ENCODE data around the gene NTN5.
"Not testable (repeated sequence)": the region's sequence is repeated elsewhere in the genome, so short reads cannot be mapped to it uniquely, and the experiment has no call there.

Gene NTN5

GRCh38 chr19:48681127-48681470 is 8.3 kb upstream of the NTN5 start:
- DNase-seq (ENCODE audit: low read depth), result peak; percentile 60
- no peak overlapping the region for H3K4me3 ChIP-seq (ENCODE audit: low read length)
- TF ChIP-seq CTCF (conservative IDR thresholded peaks at IDR 0.05; ENCODE audit: low read depth, low read length), result no peak

GRCh38 chr19:48680436-48681126 is 7.8 kb upstream of the NTN5 start:
- no peak for TF ChIP-seq CTCF (conservative IDR thresholded peaks at IDR 0.05; ENCODE audit: low read depth, low read length)
- H3K4me3 ChIP-seq (ENCODE audit: low read length), result no peak overlapping the region
- no peak for DNase-seq (ENCODE audit: low read depth)

- not testable (repeated sequence) for H3K4me3 ChIP-seq (ENCODE audit: low read length); DNase-seq (ENCODE audit: low read depth)
Measured at GRCh38 chr19:48680006-48680405, 7.2 kb upstream of the NTN5 start.

- no peak for DNase-seq (ENCODE audit: low read depth)
- no peak overlapping the region for H3K4me3 ChIP-seq (ENCODE audit: low read length)
- TF ChIP-seq CTCF (conservative IDR thresholded peaks at IDR 0.05; ENCODE audit: low read depth, low read length), result no peak
Measured at GRCh38 chr19:48678201-48678600, 5.4 kb upstream of the NTN5 start.

GRCh38 chr19:48676887-48677286 is 4.1 kb upstream of the NTN5 start:
- no peak for DNase-seq (ENCODE audit: low read depth)
- no peak overlapping the region for H3K4me3 ChIP-seq (ENCODE audit: low read length)
- TF ChIP-seq CTCF (conservative IDR thresholded peaks at IDR 0.05; ENCODE audit: low read depth, low read length), result no peak

GRCh38 chr19:48676487-48676886 is 3.7 kb upstream of the NTN5 start:
- no peak for DNase-seq (ENCODE audit: low read depth)
- no peak for TF ChIP-seq CTCF (conservative IDR thresholded peaks at IDR 0.05; ENCODE audit: low read depth, low read length)

GRCh38 chr19:48674921-48675824 is 2.4 kb upstream of the NTN5 start:
- TF ChIP-seq CTCF (conservative IDR thresholded peaks at IDR 0.05; ENCODE audit: low read depth, low read length), result peak; percentile 90
- H3K4me3 ChIP-seq (ENCODE audit: low read length), result no peak overlapping the region
- DNase-seq (ENCODE audit: low read depth), result no peak

More at GRCh38 chr19:48676487-48676886, 3.7 kb upstream of the NTN5 start:
- no peak overlapping the region for H3K4me3 ChIP-seq (ENCODE audit: low read length)
